H1 (cell line): Measurements from ENCODE around the gene IL3. TPM values are rescaled to one million over a fixed set of nuclear protein-coding genes. Genes with fewer than 3 reads are reported as not detected.

Source experiments
- CTCF ChIA-PET: fragments of 300-600 bp; sonication (Branson Sonifier 250); formaldehyde crosslinking; loops from one replicate; lab custom pipeline; 2021; ENCODE audit not compliant: partially characterized antibody; lab: Charles Lee
- POLR2A ChIA-PET: fragments of 300-600 bp; sonication (Branson Sonifier 250); formaldehyde crosslinking; loops from one replicate; lab custom pipeline; 2021; ENCODE audit warnings: inconsistent platforms; ENCODE audit not compliant: partially characterized antibody; lab: Charles Lee
- DNase-seq, 2 experiments: peaks; one replicate each; pipeline versions ENCODE4 v3.0.0 to v3.0.0-alpha.2; 2010 to 2022; ENCODE audit warnings: low spot score in 2 of 2, low read depth in 1 of 2, mixed read lengths in 1 of 2
- FAIRE-seq: peaks from 2 replicates; lab custom pipeline; 2011; peaks lifted over from hg19 to GRCh38; lab: Jason Lieb, UNC
- H2AFZ ChIP-seq: 2 replicates; pipeline ENCODE4 v1.8.1; 2012; ENCODE audit warnings: low read length, inconsistent platforms
- H2AK5ac ChIP-seq: 2 replicates; pipeline ENCODE4 v1.6.1; 2013; ENCODE audit warnings: low read depth, low read length
- H2BK120ac ChIP-seq: replicated peaks from 2 replicates; pipeline ENCODE3; 2013; ENCODE audit warnings: low read depth, low read length, inconsistent platforms
- H2BK12ac ChIP-seq: 2 replicates; pipeline ENCODE4 v1.6.1; 2013; ENCODE audit warnings: low read depth, low read length
- H2BK15ac ChIP-seq: 2 replicates; pipeline ENCODE4 v1.6.1; 2013; ENCODE audit warnings: low read length
- H2BK20ac ChIP-seq: 2 replicates; pipeline ENCODE4 v1.6.1; 2013; ENCODE audit warnings: low read length
- H2BK5ac ChIP-seq: 2 replicates; pipeline ENCODE4 v1.6.1; 2013; ENCODE audit warnings: low read depth, low read length
- H3K14ac ChIP-seq: 2 replicates; pipeline ENCODE4 v1.6.1; 2013; ENCODE audit warnings: inconsistent platforms; ENCODE audit not compliant: insufficient read length
- H3K18ac ChIP-seq: 2 replicates; pipeline ENCODE4 v1.6.1; 2013; ENCODE audit warnings: low read length; ENCODE audit errors: extremely low read depth
- H3K23ac ChIP-seq: 2 replicates; pipeline ENCODE4 v1.6.1; 2013; ENCODE audit warnings: inconsistent platforms; ENCODE audit not compliant: insufficient read length
- H3K23me2 ChIP-seq: 2 replicates; pipeline ENCODE4 v1.6.1; 2013; ENCODE audit warnings: low read depth, low read length
- H3K27ac ChIP-seq: 2 replicates; pipeline ENCODE4 v1.6.1; 2011; ENCODE audit warnings: low read depth, low read length, inconsistent platforms
- H3K27me3 ChIP-seq, 4 experiments: replicated peaks in 1 of 4; 1 replicate in 1 of 4; 2 replicates in 3 of 4; pipeline versions ENCODE4 v1.6.1 to v1.8.1; 2011 to 2013; ENCODE audit warnings: low read length in 3 of 4, mild to moderate bottlenecking in 3 of 4, inconsistent platforms in 2 of 4, mixed read lengths in 2 of 4, moderate library complexity in 1 of 4; ENCODE audit not compliant: control insufficient read depth in 3 of 4, insufficient read depth in 3 of 4; ENCODE audit errors: extremely low read depth in 1 of 4
- H3K36me3 ChIP-seq, 4 experiments: 2 replicates each; pipeline versions ENCODE4 v1.6.1 to v1.8.1; 2011 to 2013; ENCODE audit warnings: mild to moderate bottlenecking in 4 of 4, low read length in 3 of 4, moderate library complexity in 2 of 4, control low read depth in 1 of 4, inconsistent platforms in 1 of 4; ENCODE audit not compliant: insufficient read depth in 4 of 4, control insufficient read depth in 2 of 4
- H3K4ac ChIP-seq: replicated peaks from 2 replicates; pipeline ENCODE3; 2013; ENCODE audit warnings: low read length, low read depth, mixed read lengths, inconsistent platforms; ENCODE audit not compliant: insufficient read length
- H3K4me1 ChIP-seq, 4 experiments: replicated peaks in 1 of 4; 1 replicate in 1 of 4; 2 replicates in 3 of 4; pipeline versions ENCODE4 v1.6.1 to v1.8.1; 2011 to 2013; ENCODE audit warnings: low read length in 3 of 4, inconsistent platforms in 2 of 4, mixed read lengths in 1 of 4; ENCODE audit not compliant: insufficient read depth in 4 of 4, control insufficient read depth in 3 of 4
- H3K4me2 ChIP-seq, 2 experiments: 2 replicates each; pipeline versions ENCODE4 v1.6.1 to v1.8.1; 2011 to 2013; ENCODE audit warnings: low read depth in 2 of 2, low read length in 2 of 2, control low read depth in 1 of 2, inconsistent platforms in 1 of 2, mild to moderate bottlenecking in 1 of 2; ENCODE audit not compliant: insufficient read depth in 1 of 2
- H3K4me3 ChIP-seq, 4 experiments: fragments of 200-600, 300-600 bp in 1 of 4; sonication (generic), shearing (Covaris generic), sonication (Bioruptor Twin) in 1 of 4; 2 replicates each; pipeline versions ENCODE4 v1.5.1 to v1.8.1; 2011 to 2016; ENCODE audit warnings: low read length in 4 of 4, low read depth in 3 of 4, control low read depth in 2 of 4, inconsistent platforms in 2 of 4, mild to moderate bottlenecking in 2 of 4, mixed read lengths in 1 of 4, moderate library complexity in 1 of 4; ENCODE audit not compliant: insufficient read depth in 2 of 4; ENCODE audit errors: extremely low read depth in 1 of 4
- H3K56ac ChIP-seq: replicated peaks from 2 replicates; pipeline ENCODE3; 2013; ENCODE audit warnings: low read depth, mild to moderate bottlenecking, mixed read lengths, low read length, inconsistent platforms; ENCODE audit not compliant: insufficient read length
- H3K79me1 ChIP-seq: 2 replicates; pipeline ENCODE4 v1.6.1; 2013; ENCODE audit warnings: low read depth, low read length, control low read depth
- H3K79me2 ChIP-seq, 2 experiments: 2 replicates each; pipeline versions ENCODE4 v1.6.1 to v1.8.1; 2012 to 2013; ENCODE audit warnings: low read length in 2 of 2, mild to moderate bottlenecking in 2 of 2, inconsistent platforms in 1 of 2; ENCODE audit not compliant: insufficient read depth in 2 of 2, control insufficient read depth in 1 of 2
- H3K9ac ChIP-seq, 4 experiments: replicated peaks in 1 of 4; 1 replicate in 1 of 4; 2 replicates in 3 of 4; pipeline versions ENCODE4 v1.6.1 to v1.8.1; 2011 to 2013; ENCODE audit warnings: low read depth in 3 of 4, low read length in 3 of 4, control low read depth in 2 of 4, mild to moderate bottlenecking in 2 of 4, moderate library complexity in 2 of 4, inconsistent platforms in 1 of 4; ENCODE audit errors: extremely low read depth in 1 of 4
- H3K9me3 ChIP-seq, 2 experiments: 2 replicates each; pipeline versions ENCODE4 v1.6.1 to v1.8.1; 2012 to 2013; ENCODE audit warnings: mild to moderate bottlenecking in 2 of 2, moderate library complexity in 2 of 2, control low read depth in 1 of 2, inconsistent platforms in 1 of 2, low read depth in 1 of 2, low read length in 1 of 2, mixed read lengths in 1 of 2; ENCODE audit not compliant: insufficient read depth in 2 of 2
- H4K20me1 ChIP-seq, 2 experiments: replicated peaks in 1 of 2; 2 replicates each; pipeline versions ENCODE3 to v1.8.1; 2011 to 2013; ENCODE audit warnings: inconsistent platforms in 2 of 2, low read length in 2 of 2, mild to moderate bottlenecking in 1 of 2; ENCODE audit not compliant: insufficient read depth in 2 of 2, control insufficient read depth in 1 of 2
- H4K5ac ChIP-seq: 2 replicates; pipeline ENCODE4 v1.6.1; 2013; ENCODE audit warnings: low read length, low read depth, mixed read lengths, inconsistent platforms; ENCODE audit not compliant: insufficient read length
- H4K8ac ChIP-seq: 2 replicates; pipeline ENCODE4 v1.8.0; 2013; ENCODE audit warnings: mild to moderate bottlenecking, moderate library complexity, low read length, inconsistent platforms; ENCODE audit not compliant: insufficient read depth; ENCODE audit errors: extremely low read depth
- H4K91ac ChIP-seq: replicated peaks from 2 replicates; pipeline ENCODE3; 2013; ENCODE audit warnings: low read length, mixed read lengths, inconsistent platforms; ENCODE audit not compliant: insufficient read length
- BACH1 ChIP-seq: IDR thresholded peaks from 2 replicates; pipeline ENCODE4 v1.6.1; 2012; ENCODE audit warnings: low read length, improper control_type of control experiment
- CBX5 ChIP-seq: fragments of 300-800, 300-1000 bp; sonication (generic); IDR thresholded peaks from 2 replicates; pipeline ENCODE4 v1.7.1; 2016; ENCODE audit warnings: antibody characterized with exemption, low read length, low read depth
- EGR1 ChIP-seq: IDR thresholded peaks from 2 replicates; pipeline ENCODE4 v1.6.1; 2011; ENCODE audit warnings: low read depth, low read length, borderline replicate concordance
- EZH2 ChIP-seq: fragments of 200-600 bp; sonication (generic); IDR thresholded peaks from 2 replicates; pipeline ENCODE4 v1.7.1; 2012; ENCODE audit warnings: low read depth, mild to moderate bottlenecking, moderate library complexity, low read length, inconsistent platforms; ENCODE audit not compliant: severe bottlenecking
- KDM4A ChIP-seq: IDR thresholded peaks from one replicate; pipeline ENCODE4 v1.7.1; 2012; ENCODE audit warnings: low read depth, mild to moderate bottlenecking, moderate library complexity, low read length, inconsistent platforms; ENCODE audit not compliant: severe bottlenecking
- PHF8 ChIP-seq: fragments of 200-600 bp; sonication (generic); conservative IDR thresholded peaks from 2 replicates; pipeline ENCODE4 v1.7.1; 2012; ENCODE audit warnings: low read depth, mild to moderate bottlenecking, inconsistent platforms, low read length, moderate library complexity
- POU5F1 ChIP-seq: IDR thresholded peaks from 2 replicates; pipeline ENCODE4 v1.6.1; 2011; ENCODE audit warnings: low read depth, mild to moderate bottlenecking, low read length, moderate library complexity
- RAD21 ChIP-seq, 2 experiments: IDR thresholded peaks in 1 of 2; conservative IDR thresholded peaks in 1 of 2; 2 replicates each; pipeline ENCODE4 v1.6.1; 2011; ENCODE audit warnings: low read depth in 2 of 2, low read length in 2 of 2, improper control_type of control experiment in 1 of 2, inconsistent platforms in 1 of 2, mild to moderate bottlenecking in 1 of 2, moderate library complexity in 1 of 2
- SAP30 ChIP-seq: fragments of 300-600 bp; sonication (generic); IDR thresholded peaks from 2 replicates; pipeline ENCODE4 v1.7.1; 2012; ENCODE audit warnings: low read length, moderate library complexity, mild to moderate bottlenecking, inconsistent platforms; ENCODE audit not compliant: insufficient read depth, insufficient replicate concordance
- SP2 ChIP-seq: IDR thresholded peaks from 2 replicates; pipeline ENCODE4 v1.6.1; 2012; ENCODE audit warnings: mild to moderate bottlenecking, low read length, inconsistent platforms
- WGBS, 2 experiments: shearing (Covaris generic) in 1 of 2; methylation state at CpG; one replicate each; pipeline versions ENCODE4 v1.1.6 to v1.1.7; 2013 to 2015; ENCODE audit warnings: low lambda C conversion rate in 2 of 2, mixed read lengths in 2 of 2, inconsistent platforms in 1 of 2, low coverage in 1 of 2, missing lambda C conversion rate in 1 of 2; ENCODE audit not compliant: insufficient replicate concordance in 2 of 2, insufficient coverage in 1 of 2, insufficient read length in 1 of 2; ENCODE audit errors: extremely low coverage in 1 of 2, missing lambda C conversion rate in 1 of 2; 5-methylcytosine and 5-hydroxymethylcytosine counted together
- polyA plus RNA-seq, 7 experiments: library from polyadenylated mRNA; depleted of rRNA in 3 of 7; stranded (reverse) in 5 of 7; unstranded in 2 of 7; fragments of >200 nt in 5 of 7; fragments of 200-250 nt in 2 of 7; gene quantifications; 1 replicate in 5 of 7; 2 replicates in 1 of 7; 4 replicates in 1 of 7; pipeline versions ENCODE4 v1.2.1 to v1.2.3, GENCODE V29; 2011 to 2013; ENCODE audit warnings: missing spikeins in 2 of 7, mixed read lengths in 2 of 7
- total RNA-seq: library from RNA; stranded (reverse); fragmentation: NEBNext Ultra II Directional; extraction: Animal tissue kit (Norgen Biotek cat#: 25700); gene quantifications from 2 replicates; pipeline ENCODE4 v1.2.1, GENCODE V29; 2021

Gene IL3
- total and polyA plus RNA-seq, 2 of the 8 experiments (the other 6 are each of a cell fraction or from before 2014, with no cell fraction given): not detected

DNA sequence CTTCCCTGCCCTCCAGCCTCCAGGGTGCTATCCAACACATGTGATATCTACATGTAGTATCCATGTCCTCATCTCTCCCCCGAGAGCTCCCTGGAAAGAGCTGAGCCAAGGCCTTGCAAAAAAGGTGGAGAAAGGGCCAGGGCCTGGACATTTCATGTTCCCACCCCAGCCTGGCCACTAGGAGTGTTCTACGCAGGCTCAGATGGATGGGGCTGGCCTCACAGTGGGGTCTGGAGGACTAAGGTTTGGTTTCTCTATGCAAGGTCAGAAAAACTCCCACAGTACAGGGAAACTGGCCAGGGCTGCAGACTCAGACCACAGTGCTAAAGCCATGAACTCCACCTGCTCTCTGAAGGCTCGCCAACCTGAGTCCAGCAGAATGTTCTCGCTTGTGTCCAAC is 11.6 kb downstream of the IL3 start:
- Histone ChIP-seq H3K14ac (no peak overlapping the region), H3K23me2 (no peaks in the 10 kb centered on the region), H4K20me1 (no peaks in the 10 kb centered on the region), H2BK5ac (no peak overlapping the region), H3K4me3 (no peak overlapping the region), H3K4me1 (peaks cover 0 to 2% (median 0%) of the 10 kb centered on the region in 4 experiments; a peak in 1 of 7 replicates), H3K9me3 (no peaks in the 10 kb centered on the region), H3K23ac (no peak overlapping the region), H3K9ac (no peak overlapping the region), H2AK5ac (no peak overlapping the region), H4K91ac (no peak overlapping the region), H2BK20ac (no peak overlapping the region), H3K27ac (no peak overlapping the region), H4K5ac (no peak overlapping the region), H3K4me2 (no peak overlapping the region), H2BK120ac (no peak overlapping the region), H3K79me1 (no peaks in the 10 kb centered on the region), H4K8ac (no peak overlapping the region), H3K56ac (no peak overlapping the region), H3K18ac (no peak overlapping the region), H3K4ac (no peak overlapping the region), H2AFZ (no peak overlapping the region), H3K36me3 (no peaks in the 10 kb centered on the region), H2BK15ac (no peak overlapping the region), H3K27me3 (no peaks in the 10 kb centered on the region), H2BK12ac (no peak overlapping the region), H3K79me2 (no peaks in the 10 kb centered on the region)
- DNase-seq (no peak), FAIRE-seq (no peak)
- CTCF ChIA-PET: interaction anchor here (1.0 to 3.7 kb wide), 3 partner anchors 8 to 200 kb away, joined by 3 to 26 read pairs (median 4); no protein-coding TSS in a partner anchor
- 84% methylated on average over 4 of the region's 4 CpGs; no CpG with 5 or more reads in 1 of the 2 experiments for whole genome bisulfite sequencing, 2 experiments
- POLR2A ChIA-PET: no interaction called here
- TF ChIP-seq CBX5: no peak
- no peak for TF ChIP-seq EGR1
- TF ChIP-seq RAD21 (IDR thresholded peaks at IDR 0.05 in 1 of 2, conservative IDR thresholded peaks at IDR 0.05 in 1 of 2; ENCODE audit: low read depth in 2 of 2, low read length in 2 of 2): no peak
- no peak for TF ChIP-seq BACH1
- no peak for TF ChIP-seq SAP30
- no peak for TF ChIP-seq PHF8
- TF ChIP-seq SP2: no peak
- TF ChIP-seq POU5F1: no peak
- no peak for TF ChIP-seq EZH2
- TF ChIP-seq KDM4A: no peak
